Measurements from ENCODE around the gene TMOD3.
"Not testable (repeated sequence)": the region's sequence is repeated elsewhere in the genome, so short reads cannot be mapped to it uniquely, and the experiment has no call there.

TMOD3 gene

DNA sequence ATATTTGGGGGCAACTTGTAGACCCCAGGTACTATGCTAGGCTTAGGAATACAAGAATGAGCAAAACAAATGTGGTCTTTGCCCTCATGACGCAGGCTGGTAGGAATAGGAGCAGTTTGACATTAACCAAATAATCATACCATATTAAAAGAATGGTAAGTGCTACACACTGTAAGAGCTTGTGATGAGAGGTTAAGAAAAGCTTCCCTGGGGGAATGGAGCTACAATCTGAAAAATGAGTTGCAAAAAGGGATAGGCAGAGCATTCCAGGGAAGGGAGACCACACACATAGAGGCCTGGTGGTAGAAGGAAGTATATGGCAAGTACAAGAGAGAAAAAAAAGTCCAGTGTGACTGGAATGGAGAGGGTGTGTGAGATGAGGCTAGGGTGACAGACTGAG is 37.3 kb downstream of the TMOD3 start:
- DNase-seq = no peak

DNA sequence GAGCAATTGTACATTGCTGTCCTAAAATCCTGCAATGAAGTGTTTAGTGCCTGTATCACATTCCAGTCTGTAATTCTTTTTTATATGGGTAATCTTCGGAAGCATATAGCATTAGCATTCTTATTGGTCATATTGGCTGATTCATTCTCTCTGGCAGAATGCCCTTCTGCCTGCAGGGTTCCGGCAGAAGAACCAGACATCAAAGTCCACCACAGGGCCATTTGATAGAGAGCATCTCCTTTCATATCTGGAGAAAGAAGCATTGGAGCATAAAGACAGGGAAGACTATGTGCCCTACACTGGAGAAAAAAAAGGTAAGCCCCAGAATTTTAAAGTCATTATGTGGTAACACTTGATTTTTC is 39.6 kb downstream of the TMOD3 start:
- DNase-seq = no peak

DNA sequence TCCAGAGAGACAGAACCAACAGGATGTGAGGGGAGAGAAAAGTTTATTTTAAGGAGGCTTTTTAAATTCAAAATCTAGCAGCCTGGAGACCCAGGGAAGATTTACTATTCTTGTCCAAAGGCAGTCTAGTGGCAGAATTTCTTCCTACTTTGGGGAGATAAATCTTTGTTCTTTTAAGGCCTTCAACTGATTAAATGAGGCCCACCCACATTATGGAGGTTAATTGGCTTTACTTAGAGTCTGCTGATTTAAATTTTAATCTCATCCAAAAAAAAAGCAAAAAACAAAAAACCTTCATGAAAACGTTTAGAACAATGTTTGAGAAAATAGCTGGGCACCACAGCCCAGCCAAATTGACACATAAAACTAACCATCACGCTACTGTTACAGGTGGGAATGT is 41.3 kb downstream of the TMOD3 start:
- no peak for DNase-seq

DNA sequence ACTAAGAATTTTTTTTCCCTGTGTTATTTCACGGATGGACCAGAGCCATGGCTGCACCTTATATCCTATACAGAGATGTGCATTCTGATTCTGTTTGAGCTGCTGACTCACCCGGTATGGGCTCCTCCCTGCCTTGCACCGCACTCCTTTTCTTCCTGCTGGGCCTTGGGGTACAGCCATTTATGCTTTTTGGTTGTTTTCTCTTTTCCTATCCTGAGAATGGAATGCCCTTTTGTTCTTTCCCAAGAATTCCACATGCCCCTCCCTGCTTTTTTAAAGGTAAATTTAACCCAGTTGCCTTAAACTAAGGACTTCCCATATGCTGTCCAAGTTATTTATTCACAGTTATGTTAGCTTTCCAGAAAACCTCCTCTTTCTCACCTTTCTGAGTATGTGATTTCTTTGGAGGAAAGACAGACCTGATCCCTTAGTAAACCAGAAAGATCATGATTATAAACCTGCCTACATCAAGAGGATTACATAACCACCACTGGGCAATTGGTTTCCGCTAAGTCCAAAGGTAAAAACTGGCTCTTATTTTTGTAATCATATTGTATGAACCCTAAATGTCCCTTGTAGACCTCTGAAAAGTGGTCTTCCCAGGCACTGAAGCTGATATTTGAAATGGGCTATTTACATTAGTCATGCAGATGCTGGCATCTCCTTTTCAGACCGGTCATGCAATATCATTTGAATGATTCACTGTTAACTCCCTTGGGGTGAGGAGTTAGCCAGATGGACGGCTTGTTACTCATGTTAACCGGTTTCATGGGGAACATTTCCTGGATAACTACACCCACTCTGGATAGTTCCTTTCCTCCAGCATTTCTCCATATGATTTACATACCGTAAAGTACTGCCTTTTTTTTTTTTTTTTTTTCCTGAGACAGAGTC is 45.5 kb downstream of the TMOD3 start:
- DNase-seq = no peak

DNA sequence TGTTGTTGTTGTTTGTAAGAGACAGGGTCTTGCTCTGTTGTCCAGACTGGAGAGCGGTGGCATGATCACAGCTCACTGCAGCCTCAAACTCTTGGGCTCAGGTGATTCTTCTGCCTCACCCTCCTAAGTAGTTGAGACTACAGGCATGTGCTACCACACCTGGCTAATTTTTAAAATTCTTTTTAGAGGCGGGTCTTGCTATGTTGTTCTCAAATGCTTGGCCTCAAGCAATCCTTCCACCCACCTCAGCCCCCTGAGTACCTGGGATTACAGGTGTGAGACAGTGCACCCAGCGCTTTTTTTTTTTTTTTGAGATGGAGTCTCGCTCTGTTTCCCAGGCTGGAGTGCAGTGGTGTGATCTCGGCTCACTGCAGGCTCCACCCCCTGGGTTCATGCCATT is 46.7 kb downstream of the TMOD3 start:
- no peak for DNase-seq

DNA sequence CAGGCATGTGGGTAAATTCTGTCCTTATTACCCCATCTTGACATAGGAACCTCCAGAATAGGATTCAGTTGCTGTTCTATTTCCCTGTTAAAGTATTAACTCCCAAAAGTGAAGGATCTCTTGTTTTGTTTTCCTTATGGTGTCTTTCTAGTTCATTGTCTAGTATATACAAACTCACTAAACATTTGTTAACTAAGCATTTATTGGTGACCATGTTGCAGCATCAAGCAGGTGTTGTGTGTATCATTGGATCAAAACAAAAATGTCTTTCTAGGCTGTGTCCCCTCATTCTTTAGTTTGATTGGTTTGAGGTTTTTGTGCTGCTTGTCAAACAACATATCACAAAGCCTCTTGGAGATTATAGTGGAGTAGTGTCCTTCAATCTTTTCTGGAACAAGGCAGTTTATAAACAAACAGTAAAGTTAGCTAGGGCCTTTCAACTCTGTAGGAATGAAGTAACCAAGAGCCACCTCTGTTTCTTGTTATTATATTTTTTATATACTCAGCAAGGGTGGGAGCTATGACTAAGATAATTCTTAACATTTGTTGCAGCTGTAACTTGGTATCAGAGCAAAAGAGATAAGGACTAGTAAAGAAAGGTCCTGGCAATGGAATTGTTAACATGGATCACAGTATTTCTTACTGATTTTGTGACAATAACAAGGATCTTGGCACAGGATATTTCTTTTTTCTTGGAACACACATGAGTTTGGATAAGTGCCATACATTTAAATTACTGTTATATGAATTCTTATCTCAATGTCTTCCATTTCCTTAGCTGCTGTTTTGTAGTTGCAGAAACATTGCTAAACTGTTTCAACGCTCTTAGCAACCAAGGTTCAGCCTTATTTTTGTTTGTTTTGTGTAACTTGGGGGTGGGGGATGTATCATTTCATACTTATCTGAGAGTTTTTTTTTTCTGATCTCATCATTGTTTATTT is 49.3 kb downstream of the TMOD3 start:
- DNase-seq = peak; percentile 33

DNA sequence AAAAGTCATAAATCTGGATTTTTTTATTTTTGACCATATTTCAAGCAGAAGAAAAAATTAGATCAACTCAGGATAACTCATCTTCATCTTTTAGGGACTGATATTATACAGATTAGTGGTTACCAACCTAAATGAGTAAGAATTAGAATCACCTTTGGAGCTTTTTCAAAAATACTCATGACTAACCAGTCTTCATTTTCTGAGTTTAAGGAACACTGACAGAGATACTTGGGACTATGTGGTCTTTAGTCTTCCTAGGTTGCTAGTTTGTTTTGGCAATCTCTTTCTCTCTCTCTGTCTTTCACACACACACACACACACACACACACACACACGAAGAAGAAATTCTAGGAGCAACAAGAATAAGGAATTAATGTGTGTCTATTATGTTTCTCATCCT is 50.1 kb downstream of the TMOD3 start:
- no peak for DNase-seq

DNA sequence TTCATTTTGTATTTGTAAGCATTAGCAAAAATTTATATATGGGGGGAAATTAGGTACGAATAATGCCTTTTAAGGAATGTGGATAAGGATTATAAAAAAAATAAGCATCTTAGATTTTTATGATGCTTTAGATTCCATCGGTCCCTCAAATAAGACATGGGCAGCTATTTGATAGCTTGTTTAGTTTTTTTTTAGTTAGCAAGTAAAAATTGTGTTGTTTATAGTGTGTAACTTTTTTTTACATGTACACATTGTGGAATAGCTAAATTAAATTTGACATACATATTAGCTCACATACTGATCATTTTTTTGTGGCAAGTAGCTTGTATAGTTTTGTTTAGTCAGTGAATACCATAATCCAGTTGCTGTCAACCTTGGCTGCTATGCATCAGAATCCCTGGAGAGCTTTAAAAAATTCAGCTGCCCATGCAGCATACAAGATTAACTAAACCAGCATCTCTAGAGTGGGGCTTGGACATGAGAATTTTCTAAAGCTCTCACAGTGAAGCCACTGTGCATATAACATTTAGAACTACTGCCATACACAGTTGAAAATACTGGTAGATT is 53.9 kb downstream of the TMOD3 start:
- no peak for DNase-seq

DNA sequence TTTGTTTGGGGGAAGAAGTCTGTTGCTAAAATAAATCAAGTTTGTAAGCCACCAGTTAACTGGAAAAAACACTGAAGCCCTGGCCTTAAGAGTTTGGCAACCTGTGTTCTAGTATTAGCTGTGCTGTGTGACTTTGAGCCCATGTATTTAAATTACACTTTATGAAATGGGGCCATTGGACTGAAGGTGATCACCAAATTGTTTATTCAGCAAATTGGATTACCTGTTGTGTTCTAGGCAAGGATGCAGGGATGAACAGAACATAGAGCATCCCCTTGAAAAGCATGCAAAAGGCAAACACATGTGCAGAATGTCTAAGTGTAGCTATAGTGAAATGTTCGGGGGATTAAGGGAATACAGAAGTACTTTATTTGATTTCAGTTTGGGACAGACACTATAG is 54.6 kb downstream of the TMOD3 start:
- no peak for DNase-seq

DNA sequence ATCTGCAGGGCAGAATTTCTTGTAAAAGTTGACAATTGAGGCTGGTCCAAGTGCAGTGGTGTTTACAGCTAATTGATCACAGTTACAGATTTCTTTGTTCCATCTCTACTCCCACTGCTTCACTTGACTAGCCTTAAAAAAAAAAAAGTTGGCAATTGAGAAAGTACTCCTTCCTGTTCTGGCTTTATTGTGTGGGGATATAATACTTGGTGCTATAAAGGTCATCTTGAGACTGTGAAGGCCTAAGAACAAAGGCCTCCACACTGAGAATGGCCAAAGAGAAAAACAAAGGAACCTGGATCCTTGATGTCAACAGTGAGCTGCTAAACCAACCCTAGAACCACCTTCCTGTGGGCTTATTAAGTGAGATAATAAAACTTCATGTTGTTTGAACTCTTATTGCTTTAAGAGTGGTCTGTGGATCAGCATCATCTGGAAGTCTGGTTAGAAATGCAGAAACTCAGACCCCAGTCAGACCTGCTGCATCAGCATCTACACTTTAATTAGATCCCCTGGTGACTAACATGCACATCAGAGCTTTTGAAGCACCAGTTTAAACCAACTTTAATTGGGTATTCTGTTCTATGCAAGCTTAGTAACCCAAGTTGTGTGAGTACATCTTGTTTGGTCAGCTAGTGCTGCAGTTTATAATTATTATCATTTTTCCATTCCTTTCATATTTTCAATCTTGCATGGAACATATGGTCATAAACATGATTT is 55.2 kb downstream of the TMOD3 start:
- DNase-seq = no peak

DNA sequence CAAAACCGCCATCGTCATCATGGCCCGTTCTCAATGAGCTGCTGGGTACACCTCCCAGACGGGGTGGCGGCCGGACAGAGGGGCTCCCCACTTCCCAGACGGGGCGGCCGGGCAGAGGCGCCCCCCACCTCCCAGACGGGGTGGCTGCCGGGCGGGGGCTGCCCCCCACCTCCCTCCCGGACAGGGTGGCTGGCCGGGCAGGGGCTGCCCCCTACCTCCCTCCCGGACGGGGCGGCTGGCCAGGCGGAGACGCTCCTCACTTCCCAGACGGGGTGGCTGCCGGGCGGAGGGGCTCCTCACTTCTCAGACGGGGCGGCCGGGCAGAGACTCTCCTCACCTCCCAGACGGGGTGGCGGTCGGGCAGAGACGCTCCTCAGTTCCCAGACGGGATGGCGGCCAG is 56.3 kb downstream of the TMOD3 start:
- DNase-seq = not testable (repeated sequence)

DNA sequence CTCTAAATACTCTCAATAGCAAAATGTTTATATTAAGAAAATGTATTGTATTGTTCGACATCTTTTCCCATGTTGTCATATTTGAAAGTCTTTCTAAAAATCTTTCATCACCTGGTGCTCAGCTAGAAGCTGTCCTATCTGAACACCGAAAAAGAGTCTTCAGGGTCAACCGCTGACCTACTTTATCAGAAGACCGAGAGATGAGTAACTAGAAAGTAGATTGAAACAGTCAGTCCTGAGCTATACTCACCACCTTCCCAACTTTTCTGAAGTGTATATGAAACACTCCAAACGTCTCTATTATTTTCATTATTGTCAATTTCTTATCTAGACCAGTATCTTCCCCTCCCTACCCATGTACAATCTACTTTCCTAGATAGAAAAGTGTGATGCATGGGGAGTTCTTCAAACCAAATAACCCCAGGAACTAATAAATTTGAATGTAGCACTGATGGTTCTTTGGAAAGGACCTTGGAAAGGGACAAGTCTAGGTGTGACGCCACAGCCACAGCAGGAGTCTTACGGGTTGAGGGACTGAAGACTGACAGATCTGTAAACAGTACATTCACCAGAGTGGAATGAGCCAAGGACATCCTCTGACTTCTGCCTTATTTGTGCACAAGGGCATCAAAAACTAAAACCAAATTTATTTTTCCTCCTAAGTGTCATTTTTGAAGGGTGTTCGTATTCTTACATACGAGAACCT is 58.6 kb downstream of the TMOD3 start:
- no peak for DNase-seq

DNA sequence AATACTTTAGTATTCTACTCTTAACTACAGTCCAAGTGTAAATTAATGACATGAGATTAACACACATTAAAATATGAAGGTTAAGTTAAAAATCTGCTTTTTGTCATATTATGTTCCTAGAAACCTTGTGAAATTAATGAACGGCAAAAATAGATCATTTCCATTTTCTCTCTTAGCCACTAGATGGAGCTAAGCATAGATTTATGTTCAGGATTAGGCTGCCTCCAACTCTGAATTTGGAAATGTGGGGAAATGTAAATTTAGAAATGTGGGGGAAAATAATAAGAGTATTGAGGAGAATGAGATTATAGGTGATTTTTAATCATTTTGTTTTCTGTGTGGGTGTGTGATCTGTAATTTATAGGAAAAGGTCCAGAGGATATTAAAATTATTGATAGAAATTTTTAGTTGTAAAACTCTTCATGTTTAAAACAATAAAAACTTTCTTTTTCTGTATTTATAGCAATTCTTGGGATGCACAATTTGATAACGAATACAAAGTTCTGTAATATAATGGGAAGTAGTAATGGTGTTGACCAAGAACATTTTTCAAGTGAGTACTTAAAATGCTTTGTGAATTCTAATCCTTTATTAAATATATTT is 59.2 kb downstream of the TMOD3 start:
- DNase-seq = peak; percentile 41

DNA sequence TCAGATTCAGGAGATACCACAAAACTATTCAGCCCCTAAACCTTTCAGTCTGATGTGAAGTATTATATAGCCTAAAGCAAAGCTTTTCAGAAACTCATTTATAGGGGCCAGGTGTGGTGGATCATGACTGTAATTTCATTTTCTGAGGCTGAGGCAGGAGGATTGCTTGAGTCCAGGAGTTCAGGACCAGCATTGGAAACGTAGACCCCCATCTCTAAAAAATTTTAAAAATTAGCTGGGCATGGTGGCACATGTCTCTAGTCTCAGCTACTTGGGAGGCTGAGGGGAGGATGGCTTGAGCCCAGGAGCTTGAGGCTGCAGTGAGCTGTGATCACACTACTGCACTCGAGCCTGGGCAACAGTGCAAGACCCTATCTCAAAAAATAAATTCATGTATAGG is 60.0 kb downstream of the TMOD3 start:
- DNase-seq = no peak

DNA sequence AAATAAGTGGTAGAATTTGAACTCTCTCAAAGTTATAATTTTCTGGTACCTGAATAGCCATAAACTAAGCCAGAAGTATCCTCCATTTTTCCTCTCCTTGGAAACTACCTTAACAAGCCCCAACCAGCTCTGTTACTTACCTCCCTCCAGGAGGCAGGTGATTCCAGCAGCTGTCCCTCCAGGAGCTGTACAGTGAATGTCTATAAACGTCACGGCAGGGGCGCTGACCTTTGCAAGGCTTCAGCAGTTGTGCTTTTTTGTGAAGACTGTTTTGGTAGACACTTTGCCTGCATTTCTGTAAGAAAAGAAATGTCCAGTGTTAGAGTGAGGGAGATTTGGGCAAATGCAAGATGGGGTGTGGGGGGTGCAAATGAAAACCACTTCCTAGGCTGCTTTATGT is 75.0 kb downstream of the TMOD3 start:
- DNase-seq = no peak

DNA sequence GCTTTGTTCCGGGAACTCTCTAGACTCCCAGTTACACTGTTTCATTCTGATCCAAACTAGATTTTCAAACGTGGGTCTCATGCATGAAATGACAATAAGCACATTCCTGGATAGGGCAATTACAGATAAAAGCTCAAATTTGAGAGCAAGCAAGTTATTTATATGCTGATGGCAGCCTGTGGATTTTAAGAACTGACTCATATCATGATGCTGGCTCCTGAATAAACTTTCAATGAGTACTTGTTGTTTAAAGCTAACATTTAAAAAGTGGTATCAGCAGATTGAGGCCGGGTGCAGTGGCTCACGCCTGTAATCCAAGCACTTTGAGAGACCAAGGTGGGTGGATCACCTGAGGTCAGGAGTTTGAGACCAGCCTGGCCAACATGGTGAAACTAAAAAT is 75.5 kb downstream of the TMOD3 start:
- no peak for DNase-seq

DNA sequence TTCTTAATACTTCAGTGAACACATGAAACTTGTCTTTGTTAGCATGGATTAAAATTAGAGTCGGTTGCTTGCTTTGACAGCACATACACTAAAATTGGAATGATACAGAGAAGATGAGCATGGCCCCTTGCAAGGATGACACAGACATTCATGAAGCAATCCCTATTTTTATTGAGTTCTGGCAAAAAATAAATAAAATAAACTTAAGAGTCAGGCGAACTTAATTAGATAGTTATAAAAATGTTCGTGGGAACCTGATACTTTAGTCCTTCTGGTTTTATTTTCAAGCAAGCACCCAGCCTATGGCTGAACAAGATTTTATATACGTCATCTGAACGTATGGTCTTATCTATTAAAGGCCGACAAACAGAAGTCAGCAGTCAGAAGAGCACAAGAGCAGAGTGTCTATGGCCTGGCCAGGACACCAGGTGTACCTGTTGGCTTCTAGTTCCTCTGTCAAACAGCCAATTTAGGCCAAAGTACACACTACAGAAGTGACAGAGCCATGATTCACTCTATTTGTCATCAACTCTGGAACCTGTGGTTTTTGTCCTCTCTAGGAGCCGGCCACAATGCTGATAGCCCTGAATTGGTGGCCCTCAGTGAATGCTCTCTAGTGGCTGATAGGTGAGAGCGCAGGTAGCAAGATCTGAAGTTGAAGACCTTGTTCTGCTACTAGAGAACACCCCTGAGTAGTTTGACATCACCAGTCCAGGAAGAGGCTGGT is 77.8 kb downstream of the TMOD3 start:
- DNase-seq = no peak

DNA sequence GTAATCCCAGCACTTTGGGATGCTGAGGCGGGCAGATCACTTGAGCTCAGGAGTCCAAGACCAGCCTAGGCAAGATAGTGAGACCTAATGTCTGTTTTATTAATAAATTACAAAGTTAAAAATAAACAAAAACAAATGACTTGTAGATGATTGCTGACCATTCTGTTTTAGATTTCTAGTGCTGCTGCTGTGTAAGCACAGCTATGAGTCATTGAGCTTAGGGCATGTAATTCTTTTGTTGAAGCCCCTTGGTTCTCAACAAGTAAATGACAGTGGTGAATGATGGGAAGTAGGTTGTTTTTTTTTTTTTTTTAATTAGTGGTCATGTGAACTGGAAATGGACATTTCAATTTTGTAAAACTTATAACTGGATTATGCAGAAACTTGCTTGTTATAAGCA is 78.9 kb downstream of the TMOD3 start:
- DNase-seq = no peak

DNA sequence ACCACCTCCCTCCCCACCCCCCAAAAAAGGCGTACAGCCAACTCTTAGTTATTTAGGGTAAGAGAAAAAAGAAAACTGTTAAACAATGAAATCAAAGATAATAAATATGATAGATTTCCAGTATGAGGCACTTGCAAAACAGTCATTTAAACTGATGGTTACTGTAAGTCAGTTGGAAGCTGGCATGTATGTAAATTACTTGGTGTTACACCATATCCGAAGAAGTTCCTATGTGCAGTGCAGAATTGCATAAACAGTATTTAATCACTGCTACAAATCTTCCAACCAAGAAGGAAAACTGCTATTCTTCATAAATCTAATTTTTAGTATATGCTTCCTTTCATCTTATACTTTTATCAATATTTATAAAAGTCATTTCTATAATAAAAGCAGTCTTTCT is 80.1 kb downstream of the TMOD3 start:
- no peak for DNase-seq

DNA sequence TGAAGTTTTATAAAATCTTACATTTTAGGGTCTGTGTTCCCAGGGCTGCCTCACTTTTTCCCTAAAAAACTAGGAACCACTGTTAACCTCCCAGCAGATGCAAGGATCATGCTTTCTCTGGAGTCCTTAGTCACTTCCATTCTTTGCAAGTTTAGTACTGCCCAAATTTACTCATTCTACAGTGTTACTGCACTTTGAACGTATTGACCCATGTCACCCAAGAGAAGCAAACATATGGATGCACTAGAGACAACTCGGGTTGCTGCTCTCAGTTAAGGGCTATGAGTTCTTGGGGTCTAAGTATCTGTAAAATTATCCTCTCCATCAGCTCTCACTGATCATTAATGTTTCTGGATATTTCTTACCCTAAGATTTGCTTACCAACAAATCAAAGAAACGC is 83.1 kb downstream of the TMOD3 start:
- no peak for DNase-seq

DNA sequence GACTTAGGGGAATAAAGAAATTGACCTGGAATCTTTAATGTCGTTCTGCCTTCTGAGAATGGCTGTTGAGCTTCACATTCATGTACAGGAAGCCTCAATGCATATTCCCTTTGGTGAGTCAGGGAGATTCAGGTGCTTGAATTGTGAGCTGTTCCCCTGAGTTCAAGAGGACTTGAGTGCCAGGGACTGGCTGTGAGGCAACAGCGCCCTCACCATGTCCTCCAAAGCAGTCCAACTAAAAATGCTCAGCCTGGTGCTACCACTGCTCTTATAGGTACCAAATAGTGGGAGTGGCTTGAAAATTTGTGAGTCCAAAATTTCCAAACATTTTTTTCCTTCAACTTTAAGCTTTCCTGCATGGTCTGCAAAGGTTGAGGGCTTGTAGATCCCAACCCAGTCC is 88.0 kb downstream of the TMOD3 start:
- DNase-seq = no peak
